A549 (cell line): ENCODE data around the gene GRID2.

Source experiments
- CTCF ChIP-seq: fragments of >200 bp; sonication (Bioruptor Twin); formaldehyde crosslinking; IDR thresholded peaks from 3 replicates; pipeline ENCODE4 v1.5.1; 2016
- HMGXB4 ChIP-seq: fragments of 250-450 bp; sonication (Bioruptor Pico); IDR thresholded peaks from 2 replicates; pipeline ENCODE4 v1.5.0; 2021; ENCODE audit warnings: mild to moderate bottlenecking, moderate library complexity, borderline replicate concordance
- JUNB ChIP-seq: fragments of >200 bp; sonication (Bioruptor Twin); formaldehyde crosslinking; IDR thresholded peaks from 2 replicates; pipeline ENCODE4 v1.6.1; 2016
- MAFK ChIP-seq: fragments of 450-650 bp; IDR thresholded peaks from 2 replicates; pipeline ENCODE4 v1.6.1; 2014; ENCODE audit not compliant: partially characterized antibody
- MAX ChIP-seq: IDR thresholded peaks from 2 replicates; pipeline ENCODE4 v1.6.1; 2012
- POLR2A ChIP-seq: IDR thresholded peaks from 2 replicates; pipeline ENCODE4 v1.6.1; 2012; ENCODE audit warnings: mild to moderate bottlenecking, low read length
- ZC3H11A ChIP-seq: fragments of 450-650 bp; IDR thresholded peaks from 2 replicates; pipeline ENCODE4 v1.6.1; 2014; ENCODE audit warnings: antibody characterized with exemption, mild to moderate bottlenecking

- TF ChIP-seq CTCF: no peak
- TF ChIP-seq HMGXB4 (CRISPR knock-in tag): no peak
- no peak for TF ChIP-seq JUNB
- no peak for TF ChIP-seq MAFK
- TF ChIP-seq POLR2A: no peak
- no peak for TF ChIP-seq MAX
- TF ChIP-seq ZC3H11A: no peak
These were observed 918.0 kb downstream of the GRID2 start for GRCh38 chr4:93221771-93222170.
